A549 (cell line): ENCODE measurements around the gene GTF3A. TPM values are rescaled to one million over a fixed set of nuclear protein-coding genes. Genes with fewer than 3 reads are reported as not detected.
A peak's percentile ranks its signal among the peaks of the same experiment; 100 is the strongest.

Source experiments
- ATAC-seq, 2 experiments: fragments of 200-7000 bp in 1 of 2; fragments of >200 bp in 1 of 2; cut with Nextera tagmentation in 1 of 2; cut with Tn5 transposase in 1 of 2; 3 replicates each; pipeline versions ENCODE4 v1.8.0 to v1.9.1; 2018 to 2020; ENCODE audit warnings: mild to moderate bottlenecking in 1 of 2, moderate library complexity in 1 of 2
- CTCF ChIA-PET: fragments of 300-600 bp; sonication (Branson Sonifier 250); formaldehyde crosslinking; extraction: SDS; loops from one replicate; lab custom pipeline; 2021; ENCODE audit warnings: antibody characterized with exemption, inconsistent platforms; lab: Yijun Ruan, JAX
- POLR2A ChIA-PET: fragments of 350-600 bp; formaldehyde crosslinking; extraction: SDS; loops from one replicate; lab custom pipeline; 2021; ENCODE audit warnings: antibody characterized with exemption, inconsistent platforms; lab: Yijun Ruan, JAX
- DNase-seq, 2 experiments: peaks; one replicate each; pipeline versions ENCODE4 v3.0.0 to v3.0.0-alpha.2; 2011 to 2016; ENCODE audit warnings: low read depth in 1 of 2, low spot score in 1 of 2
- FAIRE-seq: peaks from 2 replicates; lab custom pipeline; 2011; peaks lifted over from hg19 to GRCh38; lab: Jason Lieb, UNC
- H3K27ac ChIP-seq, 2 experiments: fragments of >200 bp; sonication (Bioruptor Twin); formaldehyde crosslinking; 3 replicates each; pipeline ENCODE4 v1.5.1; 2016 to 2017
- H3K4me1 ChIP-seq: fragments of >200 bp; sonication (Bioruptor Twin); formaldehyde crosslinking; 3 replicates; pipeline ENCODE4 v1.6.1; 2016
- H3K4me2 ChIP-seq: fragments of >200 bp; sonication (Bioruptor Twin); formaldehyde crosslinking; 3 replicates; pipeline ENCODE4 v1.6.1; 2016
- H3K4me3 ChIP-seq: fragments of >200 bp; sonication (Bioruptor Twin); formaldehyde crosslinking; 3 replicates; pipeline ENCODE4 v1.5.1; 2016
- H3K9me3 ChIP-seq: fragments of >200 bp; sonication (Bioruptor Twin); formaldehyde crosslinking; 3 replicates; pipeline ENCODE4 v1.6.1; 2016
- BHLHE40 ChIP-seq: IDR thresholded peaks from 2 replicates; pipeline ENCODE4 v1.6.1; 2012; ENCODE audit warnings: low read depth, low read length, inconsistent platforms
- CBX2 ChIP-seq: fragments of 200-600 bp; sonication (generic); IDR thresholded peaks from 2 replicates; pipeline ENCODE4 v1.6.1; 2016; ENCODE audit warnings: low read depth, mild to moderate bottlenecking, borderline replicate concordance
- CBX8 ChIP-seq: fragments of 200-600 bp; sonication (generic); IDR thresholded peaks from 2 replicates; pipeline ENCODE4 v1.6.1; 2016
- CEBPB ChIP-seq, 2 experiments: fragments of >200 bp in 1 of 2; sonication (Bioruptor Twin) in 1 of 2; formaldehyde crosslinking in 1 of 2; IDR thresholded peaks; 2 replicates each; pipeline ENCODE4 v1.6.1; 2012 to 2016
- CHD4 ChIP-seq: fragments of 200-600 bp; sonication (generic); IDR thresholded peaks from 2 replicates; pipeline ENCODE4 v1.6.1; 2016; ENCODE audit warnings: antibody characterized with exemption, mild to moderate bottlenecking, borderline replicate concordance
- EHF ChIP-seq: fragments of 250-450 bp; sonication (Bioruptor Pico); IDR thresholded peaks from 2 replicates; pipeline ENCODE4 v1.5.0; 2020; ENCODE audit warnings: mild to moderate bottlenecking
- ESRRA ChIP-seq: fragments of 150-350 bp; IDR thresholded peaks from 2 replicates; pipeline ENCODE4 v1.6.1; 2014; ENCODE audit warnings: mild to moderate bottlenecking, low read length, borderline replicate concordance
- FOSL2 ChIP-seq, 2 experiments: fragments of 450-650 bp in 1 of 2; fragments of >200 bp in 1 of 2; sonication (Bioruptor Twin) in 1 of 2; formaldehyde crosslinking; IDR thresholded peaks; 2 replicates each; pipeline versions ENCODE4 v1.5.0 to v1.6.1; 2016 to 2020; ENCODE audit warnings: mild to moderate bottlenecking in 1 of 2, moderate library complexity in 1 of 2
- HDAC2 ChIP-seq: fragments of 200-600 bp; sonication (generic); IDR thresholded peaks from 2 replicates; pipeline ENCODE4 v1.6.1; 2016
- HES2 ChIP-seq: fragments of >200 bp; sonication (Bioruptor Twin); formaldehyde crosslinking; IDR thresholded peaks from 2 replicates; pipeline ENCODE4 v1.6.1; 2016
- HEYL ChIP-seq: fragments of 250-450 bp; sonication (Bioruptor Pico); IDR thresholded peaks from 2 replicates; pipeline ENCODE4 v1.8.0; 2021; ENCODE audit warnings: mild to moderate bottlenecking, moderate library complexity
- HOXA7 ChIP-seq: fragments of 250-450 bp; sonication (Bioruptor Pico); IDR thresholded peaks from 2 replicates; pipeline ENCODE4 v1.5.0; 2020; ENCODE audit warnings: mild to moderate bottlenecking, moderate library complexity
- HOXB13 ChIP-seq: fragments of 250-450 bp; sonication (Bioruptor Pico); IDR thresholded peaks from 2 replicates; pipeline ENCODE4 v1.5.0; 2020; ENCODE audit warnings: low read depth, mild to moderate bottlenecking, moderate library complexity
- HOXB5 ChIP-seq: fragments of 250-450 bp; sonication (Bioruptor Pico); IDR thresholded peaks from 2 replicates; pipeline ENCODE4 v1.5.0; 2020; ENCODE audit warnings: mild to moderate bottlenecking, moderate library complexity
- JUN ChIP-seq, 2 experiments: fragments of >200 bp; sonication (Bioruptor Twin); formaldehyde crosslinking; IDR thresholded peaks; 2 replicates in 1 of 2; 3 replicates in 1 of 2; pipeline ENCODE4 v1.6.1; 2016 to 2017
- JUNB ChIP-seq: fragments of >200 bp; sonication (Bioruptor Twin); formaldehyde crosslinking; IDR thresholded peaks from 2 replicates; pipeline ENCODE4 v1.6.1; 2016
- KDM5A ChIP-seq: fragments of 200-600 bp; sonication (generic); IDR thresholded peaks from 2 replicates; pipeline ENCODE4 v1.6.1; 2016; ENCODE audit warnings: antibody characterized with exemption, mild to moderate bottlenecking
- MAZ ChIP-seq: fragments of 150-350 bp; IDR thresholded peaks from 2 replicates; pipeline ENCODE4 v1.6.1; 2014; ENCODE audit warnings: antibody characterized with exemption, low read depth, low read length, borderline replicate concordance
- MYC ChIP-seq: IDR thresholded peaks from 2 replicates; pipeline ENCODE4 v1.6.1; 2012; ENCODE audit warnings: mild to moderate bottlenecking, inconsistent platforms, low read length, improper control_type of control experiment, borderline replicate concordance
- PBX3 ChIP-seq: IDR thresholded peaks from 2 replicates; pipeline ENCODE4 v1.6.1; 2012
- PHF8 ChIP-seq: fragments of 200-600 bp; sonication (generic); IDR thresholded peaks from 2 replicates; pipeline ENCODE4 v1.6.1; 2016; ENCODE audit warnings: low read depth, mild to moderate bottlenecking, antibody characterized with exemption, moderate library complexity, borderline replicate concordance
- POLR2AphosphoS2 ChIP-seq: conservative IDR thresholded peaks from 2 replicates; pipeline ENCODE4 v1.6.1; 2012; ENCODE audit warnings: low read length, improper control_type of control experiment, inconsistent platforms
- RAD21 ChIP-seq, 2 experiments: fragments of >200 bp in 1 of 2; sonication (Bioruptor Twin) in 1 of 2; formaldehyde crosslinking in 1 of 2; IDR thresholded peaks in 1 of 2; conservative IDR thresholded peaks in 1 of 2; 2 replicates in 1 of 2; 3 replicates in 1 of 2; pipeline ENCODE4 v1.6.1; 2012 to 2018; ENCODE audit warnings: inconsistent platforms in 1 of 2
- RFX5 ChIP-seq: fragments of 450-650 bp; IDR thresholded peaks from 2 replicates; pipeline ENCODE4 v1.7.1; 2014; ENCODE audit warnings: antibody characterized with exemption, mild to moderate bottlenecking, moderate library complexity
- SMC3 ChIP-seq: fragments of >200 bp; sonication (Bioruptor Twin); formaldehyde crosslinking; IDR thresholded peaks from 3 replicates; pipeline ENCODE4 v1.6.1; 2018; ENCODE audit warnings: inconsistent platforms
- TFCP2L1 ChIP-seq: fragments of 250-450 bp; sonication (Bioruptor Pico); IDR thresholded peaks from 2 replicates; pipeline ENCODE4 v1.5.0; 2021; ENCODE audit warnings: mild to moderate bottlenecking
- TP53 ChIP-seq: fragments of 250-450 bp; sonication (Bioruptor Pico); IDR thresholded peaks from 2 replicates; pipeline ENCODE4 v1.5.0; 2021; ENCODE audit warnings: mild to moderate bottlenecking, moderate library complexity
- USF2 ChIP-seq: fragments of 450-650 bp; IDR thresholded peaks from 2 replicates; pipeline ENCODE4 v1.6.1; 2014; ENCODE audit warnings: antibody characterized with exemption
- ZC3H11A ChIP-seq: fragments of 450-650 bp; IDR thresholded peaks from 2 replicates; pipeline ENCODE4 v1.6.1; 2014; ENCODE audit warnings: antibody characterized with exemption, mild to moderate bottlenecking
- ZNF302 ChIP-seq: fragments of 250-450 bp; sonication (Bioruptor Pico); IDR thresholded peaks from 2 replicates; pipeline ENCODE4 v1.9.0; 2021; ENCODE audit warnings: inconsistent platforms, mild to moderate bottlenecking, moderate library complexity
- WGBS: methylation state at CpG from one replicate; pipeline ENCODE4 v1.1.6; 2017; ENCODE audit errors: missing lambda C conversion rate; 5-methylcytosine and 5-hydroxymethylcytosine counted together
- polyA minus RNA-seq: library from RNA; depleted of rRNA, polyadenylated mRNA; stranded (reverse); fragments of >200 nt; gene quantifications from 2 replicates; pipeline ENCODE4 v1.2.3, GENCODE V29; 2011; rRNA and poly(A)+ RNA removed
- polyA plus RNA-seq, 4 experiments: library from polyadenylated mRNA; depleted of rRNA in 3 of 4; stranded (reverse); fragments of >200 nt; fragmentation: RNase III in 1 of 4; extraction: RNeasy Plus Mini Kit Qiagen cat#74134 plus additional on column Dnase treatment in 1 of 4; gene quantifications; 2 replicates in 3 of 4; 3 replicates in 1 of 4; pipeline ENCODE4 v1.2.3, GENCODE V29; 2011 to 2017
- TF ChIP-seq, protein P1 (sequence below): fragments of 250-450 bp; sonication (Bioruptor Pico); IDR thresholded peaks from 2 replicates; pipeline ENCODE4 v1.5.0; 2021; ENCODE audit warnings: mild to moderate bottlenecking, moderate library complexity, borderline replicate concordance
- TF ChIP-seq, protein P2 (sequence below): IDR thresholded peaks from 2 replicates; pipeline ENCODE4 v1.6.1; 2012; ENCODE audit warnings: low read depth, borderline replicate concordance
- TF ChIP-seq, protein P3 (sequence below): IDR thresholded peaks from 2 replicates; pipeline ENCODE4 v1.6.1; 2012

The GTF3A gene
- polyA plus RNA-seq (2011; rRNA removed) (125 and 132 TPM in 2 replicates), polyA plus RNA-seq (2017; fragmentation: RNase III; extraction: RNeasy Plus Mini Kit Qiagen cat#74134 plus additional on column Dnase treatment) (93.1 to 99.6 TPM (median 93.4 TPM) in 3 replicates), polyA minus RNA-seq (38.5 and 41.4 TPM in 2 replicates)
- polyA plus RNA-seq (2012; cell fraction: cytosol; rRNA removed), result 70.0 and 94.7 TPM in 2 replicates
- 45.4 and 53.6 TPM in 2 replicates for polyA plus RNA-seq (2012; cell fraction: nucleus; rRNA removed)

DNA sequence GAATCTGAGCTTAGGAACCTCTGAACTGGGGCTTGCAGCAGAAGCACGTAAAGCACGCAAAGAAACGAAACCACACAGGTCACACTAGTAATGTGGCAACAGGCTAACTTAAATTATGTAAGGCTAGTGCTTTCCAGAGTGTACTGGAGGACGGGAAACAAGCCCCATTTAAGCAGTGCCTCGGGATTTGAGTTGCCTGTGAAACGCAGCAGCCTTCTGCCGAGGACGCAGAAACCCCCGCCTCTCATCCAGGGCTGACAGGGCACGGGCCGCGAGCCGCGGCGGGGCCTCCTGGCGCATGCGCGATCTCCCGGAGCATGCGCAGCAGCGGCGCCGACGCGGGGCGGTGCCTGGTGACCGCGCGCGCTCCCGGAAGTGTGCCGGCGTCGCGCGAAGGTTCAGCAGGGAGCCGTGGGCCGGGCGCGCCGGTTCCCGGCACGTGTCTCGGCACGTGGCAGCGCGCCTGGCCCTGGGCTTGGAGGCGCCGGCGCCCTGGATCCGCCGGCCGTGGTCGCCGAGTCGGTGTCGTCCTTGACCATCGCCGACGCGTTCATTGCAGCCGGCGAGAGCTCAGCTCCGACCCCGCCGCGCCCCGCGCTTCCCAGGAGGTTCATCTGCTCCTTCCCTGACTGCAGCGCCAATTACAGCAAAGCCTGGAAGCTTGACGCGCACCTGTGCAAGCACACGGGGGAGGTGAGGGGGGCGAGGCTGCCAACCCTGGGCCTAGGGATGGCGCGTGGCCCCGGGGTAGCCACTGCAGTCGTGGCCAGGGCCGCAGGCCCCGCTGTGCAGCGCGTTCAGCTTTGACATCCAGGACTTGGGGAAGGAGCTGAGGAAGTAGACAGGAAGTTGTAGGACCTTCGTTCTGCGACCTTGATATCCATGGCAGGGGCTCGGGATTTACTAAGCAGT, at the start of gene GTF3A:
TSS of gene GTF3A (plus strand) at position 374 of the 912 bp plus-strand sequence.
- Histone ChIP-seq H3K9me3 (no peaks in the 10 kb centered on the region), H3K4me3 (peak within 1 kb of the TSS; percentile 67), H3K4me1 (peaks cover 17% of the 10 kb centered on the region), H3K27ac (peak within 1 kb of the TSS; percentile 86 to 97), H3K4me2 (peak within 1 kb of the TSS; percentile 96)
- FAIRE-seq (no peak), ATAC-seq (peak; percentile 82 to 86), DNase-seq (peak; percentile 80 to 85)
- WGBS, result 12% methylated on average over 11 of the region's 85 CpGs
- ChIA-PET CTCF (interaction anchor here (0.6 to 5.3 kb wide), 7 partner anchors 10 to 1214 kb away, joined by 3 to 28 read pairs (median 7); no protein-coding TSS in a partner anchor), POLR2A (interaction anchor here (1.6 kb wide), 1 partner anchor 26 kb away, joined by 5 read pairs; the partner anchor contains the start of gene MTIF3)
- no peak for TF ChIP-seq MAZ
- TF ChIP-seq CBX8, result no peak
- no peak for TF ChIP-seq PBX3
- TF ChIP-seq, protein P1, sequence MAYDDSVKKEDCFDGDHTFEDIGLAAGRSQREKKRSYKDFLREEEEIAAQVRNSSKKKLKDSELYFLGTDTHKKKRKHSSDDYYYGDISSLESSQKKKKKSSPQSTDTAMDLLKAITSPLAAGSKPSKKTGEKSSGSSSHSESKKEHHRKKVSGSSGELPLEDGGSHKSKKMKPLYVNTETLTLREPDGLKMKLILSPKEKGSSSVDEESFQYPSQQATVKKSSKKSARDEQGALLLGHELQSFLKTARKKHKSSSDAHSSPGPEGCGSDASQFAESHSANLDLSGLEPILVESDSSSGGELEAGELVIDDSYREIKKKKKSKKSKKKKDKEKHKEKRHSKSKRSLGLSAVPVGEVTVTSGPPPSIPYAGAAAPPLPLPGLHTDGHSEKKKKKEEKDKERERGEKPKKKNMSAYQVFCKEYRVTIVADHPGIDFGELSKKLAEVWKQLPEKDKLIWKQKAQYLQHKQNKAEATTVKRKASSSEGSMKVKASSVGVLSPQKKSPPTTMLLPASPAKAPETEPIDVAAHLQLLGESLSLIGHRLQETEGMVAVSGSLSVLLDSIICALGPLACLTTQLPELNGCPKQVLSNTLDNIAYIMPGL, result 0 out of 2 replicates have a peak, but pooled peaks have one; percentile 18
- TF ChIP-seq PHF8, result peak; percentile 53; the same call in 1 of the 2 replicates
- no peak for TF ChIP-seq USF2
- TF ChIP-seq HDAC2, result no peak
- TF ChIP-seq RAD21 (conservative IDR thresholded peaks at IDR 0.05 in 1 of 2, IDR thresholded peaks at IDR 0.05 in 1 of 2), result no peak
- TF ChIP-seq, protein P2, sequence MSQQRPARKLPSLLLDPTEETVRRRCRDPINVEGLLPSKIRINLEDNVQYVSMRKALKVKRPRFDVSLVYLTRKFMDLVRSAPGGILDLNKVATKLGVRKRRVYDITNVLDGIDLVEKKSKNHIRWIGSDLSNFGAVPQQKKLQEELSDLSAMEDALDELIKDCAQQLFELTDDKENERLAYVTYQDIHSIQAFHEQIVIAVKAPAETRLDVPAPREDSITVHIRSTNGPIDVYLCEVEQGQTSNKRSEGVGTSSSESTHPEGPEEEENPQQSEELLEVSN, result peak; percentile 95
- no peak for TF ChIP-seq CHD4
- TF ChIP-seq ZNF302 (CRISPR knock-in tag), result no peak
- TF ChIP-seq SMC3, result no peak
- TF ChIP-seq POLR2AphosphoS2, result no peak
- no peak for TF ChIP-seq JUNB
- no peak for TF ChIP-seq RFX5
- TF ChIP-seq TP53 (CRISPR knock-in tag), result no peak
- peak; percentile 51; the same call in 1 of the 2 replicates for TF ChIP-seq HOXB5
- no peak for TF ChIP-seq HEYL (CRISPR knock-in tag)
- TF ChIP-seq BHLHE40, result peak; percentile 27; the same call in 1 of the 2 replicates
- peak; percentile 53 to 67; a peak in 3 of 5 replicates for TF ChIP-seq JUN (IDR thresholded peaks at IDR 0.05)
- TF ChIP-seq HOXA7 (CRISPR knock-in tag), result no peak
- 0 out of 2 replicates have a peak, but pooled peaks have one; percentile 46 for TF ChIP-seq HOXB13 (CRISPR knock-in tag)
- no peak for TF ChIP-seq FOSL2 (IDR thresholded peaks at IDR 0.05)
- no peak for TF ChIP-seq FOSL2 (CRISPR knock-in tag; IDR thresholded peaks at IDR 0.05)
- TF ChIP-seq MYC, result peak; percentile 91
- no peak for TF ChIP-seq ZC3H11A
- no peak for TF ChIP-seq CBX2
- TF ChIP-seq CEBPB (IDR thresholded peaks at IDR 0.05), result no peak
- TF ChIP-seq EHF, result peak; percentile 73; the same call in 1 of the 2 replicates
- no peak for TF ChIP-seq ESRRA
- TF ChIP-seq, protein P3, sequence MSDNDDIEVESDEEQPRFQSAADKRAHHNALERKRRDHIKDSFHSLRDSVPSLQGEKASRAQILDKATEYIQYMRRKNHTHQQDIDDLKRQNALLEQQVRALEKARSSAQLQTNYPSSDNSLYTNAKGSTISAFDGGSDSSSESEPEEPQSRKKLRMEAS, result peak; percentile 98
- TF ChIP-seq KDM5A, result no peak
- TF ChIP-seq HES2, result no peak
- no peak for TF ChIP-seq TFCP2L1
